CMK (cell line): ENCODE measurements around the gene IDH1.
"Not testable (repeated sequence)": the region's sequence is repeated elsewhere in the genome, so short reads cannot be mapped to it uniquely, and the experiment has no call there.

Experiments
- DNase-seq: peaks from one replicate; pipeline ENCODE4 v3.0.0-alpha.2; 2010; ENCODE audit warnings: low read depth

Gene IDH1

DNA sequence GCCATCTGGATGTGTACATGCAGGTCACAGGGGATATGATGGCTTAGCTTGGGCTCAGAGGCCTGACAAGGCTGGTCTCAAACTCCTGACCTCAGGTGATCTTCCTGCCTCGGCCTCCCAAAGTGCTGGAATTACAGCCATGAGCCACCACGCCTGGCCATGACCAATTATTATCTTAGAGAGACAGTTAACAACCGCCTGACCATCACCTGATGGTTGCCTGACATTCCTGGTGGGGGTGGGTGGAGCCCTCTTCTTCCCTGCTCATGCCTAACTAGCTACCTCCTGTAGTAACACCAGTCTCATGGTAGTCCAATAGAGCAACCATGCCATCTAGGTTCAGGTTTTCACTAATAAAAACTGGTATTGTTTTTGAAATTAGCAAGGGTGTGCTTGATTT is 33.0 kb downstream of the IDH1 start:
- DNase-seq, result not testable (repeated sequence)

DNA sequence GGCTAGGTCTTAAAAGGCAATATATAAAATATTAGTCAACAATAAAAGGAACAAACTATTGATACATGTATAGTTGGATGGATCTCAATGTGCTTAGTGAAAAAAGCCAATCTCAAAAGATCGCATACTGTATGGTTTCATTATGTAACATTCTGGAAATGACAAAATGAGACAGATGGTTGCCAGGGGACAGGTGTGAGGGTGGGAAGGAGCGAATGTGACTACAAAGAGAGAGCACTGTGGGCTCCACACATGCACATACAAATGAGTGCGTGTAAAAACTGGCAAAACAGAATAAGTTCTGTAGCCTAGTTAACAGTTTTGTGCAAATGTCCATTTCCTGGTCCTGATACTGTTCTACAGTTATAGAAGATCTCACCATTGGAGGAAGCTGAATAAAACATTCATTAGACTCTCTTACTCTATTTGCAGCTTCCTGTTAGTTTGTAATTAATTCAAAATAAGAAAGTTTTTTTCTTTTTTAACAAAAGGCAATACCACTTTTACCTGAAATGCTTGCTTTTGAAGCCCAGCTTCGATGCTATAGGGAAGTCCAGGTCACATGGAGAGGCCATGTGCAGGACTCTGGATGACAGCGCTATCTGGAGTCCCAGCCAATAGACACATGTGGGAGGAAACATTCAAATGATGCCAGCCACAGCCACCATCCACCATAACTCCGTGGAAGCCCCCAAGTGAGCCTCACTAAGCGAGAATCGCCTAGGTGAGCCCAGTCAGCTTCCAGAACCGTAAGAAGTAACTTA is 44.0 kb downstream of the IDH1 start:
- no peak for DNase-seq

DNA sequence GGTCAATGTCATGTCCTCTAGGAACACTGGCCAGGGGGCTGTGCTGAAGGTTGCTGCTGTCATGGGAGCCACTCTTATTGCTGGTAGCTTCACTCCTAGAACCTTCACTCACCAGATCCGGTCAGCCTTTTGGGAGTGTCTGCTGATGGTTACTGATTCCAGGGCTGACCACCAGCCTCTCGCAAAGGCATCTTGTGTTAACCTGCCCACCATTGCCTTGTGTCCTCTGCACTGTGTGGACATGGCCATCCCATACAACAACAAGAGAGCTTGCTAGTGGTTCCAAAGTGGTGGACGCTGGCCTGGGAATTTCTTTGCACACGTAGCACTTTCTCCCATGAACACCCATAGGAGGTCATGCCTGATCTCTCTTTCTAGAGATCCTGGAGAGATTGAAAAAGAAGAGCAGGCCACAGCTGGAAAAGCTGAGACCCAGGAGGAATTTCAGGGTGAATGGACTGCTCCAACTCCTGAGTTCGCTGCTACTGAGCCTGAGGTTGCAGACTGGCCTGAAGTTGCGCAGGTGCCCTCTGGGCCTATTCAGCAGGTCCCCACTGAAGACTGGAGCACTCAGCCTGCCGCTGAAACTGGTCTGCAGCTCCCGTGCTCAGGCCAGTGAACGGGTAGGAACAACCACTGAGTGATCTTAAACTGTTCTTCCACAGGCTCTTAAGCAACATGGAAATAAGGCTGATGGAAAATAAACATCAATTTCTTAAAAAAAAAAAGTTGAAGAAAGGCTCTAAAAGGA is 46.4 kb downstream of the IDH1 start:
- no peak for DNase-seq

DNA sequence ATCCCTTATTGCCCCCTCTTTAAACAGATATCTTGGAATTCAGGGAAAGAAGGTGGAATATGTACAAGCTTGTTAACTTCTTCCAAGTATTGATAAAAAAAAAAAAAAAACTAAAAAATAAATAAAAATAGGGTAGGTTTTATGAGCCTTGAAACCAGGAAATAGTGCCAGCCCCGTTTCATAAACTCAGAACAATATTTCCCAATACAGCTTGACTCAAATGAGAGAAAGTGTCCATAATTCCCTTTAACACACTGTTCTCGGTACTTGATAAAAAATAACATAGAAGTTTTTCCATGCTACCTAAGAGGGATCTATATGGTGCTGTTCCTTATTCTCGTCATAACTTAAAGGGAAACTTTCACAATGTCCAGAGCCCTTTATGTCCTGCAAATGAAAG is 47.1 kb downstream of the IDH1 start:
- no peak for DNase-seq

DNA sequence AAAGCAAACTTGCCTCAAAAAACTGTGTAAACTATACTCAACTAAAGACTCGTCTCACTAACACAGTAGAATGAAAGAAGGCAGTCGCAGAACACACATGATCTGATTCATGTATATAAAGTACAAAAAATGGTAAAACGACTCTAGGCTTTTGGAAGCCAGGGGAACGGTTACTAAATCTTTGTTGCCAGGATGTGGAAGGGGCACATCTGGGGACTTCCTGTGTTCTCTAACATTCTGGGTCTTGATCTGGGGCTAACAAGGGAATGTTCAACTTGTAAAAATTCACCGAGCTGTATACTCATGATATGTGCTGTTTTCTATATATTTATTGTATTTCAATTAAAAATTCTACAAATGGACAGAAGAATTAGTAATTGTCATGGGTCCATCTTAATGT is 50.7 kb downstream of the IDH1 start:
- no peak for DNase-seq

DNA sequence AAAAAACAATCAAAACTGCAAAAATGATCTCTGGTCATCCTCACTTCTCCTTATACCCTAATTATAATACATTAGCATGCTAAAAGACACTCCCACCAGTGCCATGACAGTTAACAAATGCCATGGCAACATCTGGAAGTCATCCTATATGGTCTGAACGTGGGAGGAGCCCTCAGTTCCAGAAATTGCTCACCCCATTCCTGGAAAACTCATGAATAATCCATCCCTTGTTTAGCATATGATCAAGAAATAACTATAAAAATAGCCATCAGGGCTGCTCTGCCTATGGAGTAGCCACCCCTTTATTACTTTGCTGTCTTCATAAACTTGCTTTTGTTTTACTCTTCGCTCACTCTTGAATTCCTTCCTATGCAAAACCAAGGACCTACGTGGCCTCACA is 59.3 kb downstream of the IDH1 start:
- no peak for DNase-seq

DNA sequence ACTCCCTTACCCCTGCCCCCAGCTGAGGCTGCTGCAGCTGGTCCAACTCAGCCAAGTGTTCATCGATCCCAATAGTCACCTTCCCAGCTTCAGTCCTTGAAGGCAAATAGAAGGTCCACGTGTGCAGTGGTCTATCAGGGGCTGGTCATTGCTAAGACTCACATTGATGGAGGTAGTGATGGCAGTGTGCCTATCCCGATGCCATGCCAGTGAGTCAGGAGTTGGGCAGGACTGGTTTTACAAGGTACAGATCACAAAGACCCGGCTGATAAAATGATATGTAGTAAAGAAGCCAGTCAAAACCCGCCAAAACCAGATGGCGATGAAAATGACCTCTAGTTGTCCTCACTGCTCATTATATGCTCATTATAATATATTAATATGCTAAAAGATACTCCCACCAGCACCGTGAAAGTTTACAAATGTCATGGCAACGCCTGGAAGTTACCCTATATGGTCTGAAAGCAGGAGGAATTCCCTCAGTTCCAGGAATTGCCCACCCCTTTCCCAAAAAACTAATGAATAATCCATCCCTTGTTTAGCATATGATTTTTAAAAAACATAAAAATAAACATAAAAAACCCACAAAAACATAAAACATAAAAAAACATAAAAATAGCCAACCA is 62.1 kb downstream of the IDH1 start:
- no peak for DNase-seq

DNA sequence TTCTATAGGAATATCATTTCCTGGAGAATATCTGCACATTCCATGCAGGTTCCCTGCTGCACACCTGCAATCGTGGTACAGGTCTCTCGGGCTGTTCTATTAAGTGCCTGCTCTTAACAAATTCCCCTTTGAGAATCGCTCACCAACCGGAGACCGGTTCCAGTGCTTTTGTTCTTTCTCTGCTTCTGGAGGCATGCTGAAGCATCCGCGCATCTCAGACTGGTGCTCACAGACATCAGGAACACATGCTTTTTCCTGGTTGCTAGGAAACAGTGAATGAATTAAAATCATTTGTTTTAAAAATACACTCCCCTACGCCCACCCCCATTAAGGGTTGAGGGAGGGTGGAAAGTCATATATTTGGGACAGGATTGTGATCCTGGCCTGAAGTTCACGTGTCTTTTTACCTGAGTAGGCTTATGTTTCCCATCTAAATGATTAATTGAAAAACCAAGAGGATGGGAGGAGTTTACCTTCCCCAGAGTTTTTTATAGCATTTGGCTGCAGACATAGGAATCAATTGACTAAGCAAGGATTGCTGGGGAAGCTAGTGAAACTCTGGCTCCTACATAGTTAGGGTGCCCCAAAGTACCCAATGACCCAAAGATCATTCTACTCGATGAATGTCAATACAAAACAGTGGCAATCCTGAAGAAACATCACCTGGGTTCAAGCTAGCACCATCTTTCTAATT is 64.9 kb downstream of the IDH1 start, which contains the start of gene C2orf80:
Gene C2orf80 (minus strand): TSS at position 221 of the 694 bp plus-strand sequence. CDS start 3,044 bp downstream, outside the sequence.
- DNase-seq, result no peak

DNA sequence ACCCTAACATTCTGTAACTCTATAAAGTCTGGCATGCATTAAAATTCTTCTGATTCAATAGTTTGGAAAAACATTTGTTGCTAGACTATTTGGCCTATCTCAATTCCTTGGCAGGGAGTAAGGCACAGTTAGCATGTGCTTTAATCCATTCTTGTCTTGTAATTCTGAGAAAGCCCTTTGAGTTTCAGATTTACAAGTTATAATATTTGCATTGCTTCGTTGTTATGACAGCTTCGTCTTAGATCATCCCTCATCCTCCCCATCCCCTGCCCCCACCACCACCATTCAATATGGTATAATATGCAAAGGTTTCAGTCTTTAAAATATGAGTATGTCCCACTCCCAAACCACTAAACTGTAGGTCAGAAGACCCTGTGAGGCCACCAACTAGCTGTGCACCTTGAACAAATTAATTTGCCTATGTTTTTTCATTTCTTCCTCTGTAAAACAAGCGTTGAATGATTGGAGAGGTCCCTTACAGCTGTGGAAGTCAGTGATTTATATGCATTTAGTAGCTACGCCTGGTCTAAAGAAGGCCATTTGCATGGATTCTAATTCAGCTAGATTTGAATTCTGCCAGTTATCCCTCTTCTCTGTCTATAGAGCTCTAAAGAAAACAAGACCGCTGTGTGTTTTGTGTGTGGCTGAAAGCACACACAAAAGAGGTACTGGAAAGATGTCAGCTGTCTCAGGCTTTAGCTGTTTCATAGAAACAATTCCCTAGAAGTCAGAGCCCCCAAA is 65.6 kb downstream of the IDH1 start:
- no peak for DNase-seq

DNA sequence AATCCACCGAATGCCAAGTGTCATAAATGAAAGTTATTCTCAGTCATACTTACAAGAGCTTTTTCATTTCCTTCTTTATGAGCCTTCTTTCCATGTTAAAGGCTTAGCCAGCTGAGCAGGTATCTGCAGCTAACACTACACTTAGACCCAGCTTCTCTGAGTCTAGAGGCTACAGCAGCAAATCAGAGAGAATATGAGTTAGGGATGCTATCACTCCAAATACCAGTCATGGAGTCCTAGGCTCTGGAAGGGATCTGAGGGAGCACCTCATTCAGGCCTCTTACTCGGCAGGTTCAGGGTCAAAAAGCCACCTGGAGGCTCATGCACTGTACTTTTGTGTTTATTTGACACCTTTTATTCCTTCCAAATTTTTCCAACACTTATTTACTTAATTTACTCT is 68.0 kb downstream of the IDH1 start:
- no peak for DNase-seq

DNA sequence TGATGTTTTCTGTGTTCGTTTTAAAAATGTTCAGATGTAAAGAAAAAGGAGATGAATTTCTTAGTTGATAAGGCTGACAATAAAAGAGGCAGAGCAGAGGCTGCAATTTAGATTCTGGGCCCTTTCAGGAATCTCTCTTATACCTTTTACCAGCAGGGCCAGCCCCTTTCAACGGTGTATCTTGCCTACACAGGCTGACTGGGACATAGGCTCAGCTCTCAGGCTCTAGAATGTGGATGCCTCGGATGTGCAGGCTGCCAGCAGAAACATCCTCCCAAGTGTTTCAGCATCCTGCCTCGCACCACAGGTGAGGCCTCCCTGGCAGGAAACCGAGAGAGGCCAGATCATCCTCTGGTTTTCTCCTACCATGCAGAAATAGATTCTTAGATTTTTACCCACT is 68.4 kb downstream of the IDH1 start:
- DNase-seq, result no peak
